Thoracic aorta (tissue), 2 donors: ENCODE measurements around the gene PARD6A. TPM values are rescaled to one million over a fixed set of nuclear protein-coding genes. Genes with fewer than 3 reads are reported as not detected.
A peak's percentile ranks its signal among the peaks of the same experiment; 100 is the strongest.

Experiments used
- ATAC-seq: fragments of 150-250 bp; one replicate; pipeline ENCODE4 v1.8.0; 2017; ENCODE audit warnings: low read depth; ENCODE audit not compliant: insufficient number of reproducible peaks, low FRiP score
- DNase-seq: peaks from one replicate; pipeline ENCODE4 v3.0.0-alpha.2; 2020; ENCODE audit warnings: low spot score
- H3K27ac ChIP-seq, 2 donors: fragments of 200-600 bp; sonication (generic); 1 replicate in 1 of 2; 2 replicates in 1 of 2; pipeline ENCODE4 v1.5.1; 2016; ENCODE audit warnings: mild to moderate bottlenecking in 2 of 2, moderate library complexity in 2 of 2
- H3K27me3 ChIP-seq: fragments of 200-600 bp; sonication (generic); replicated peaks from 2 replicates; pipeline ENCODE4 v1.6.0; 2016; ENCODE audit warnings: mild to moderate bottlenecking; ENCODE audit not compliant: insufficient read depth
- H3K36me3 ChIP-seq: fragments of 200-600 bp; sonication (generic); one replicate; pipeline ENCODE4 v1.5.1; 2016
- H3K4me1 ChIP-seq, 2 donors: fragments of 200-600 bp; sonication (generic); 1 replicate in 1 of 2; 2 replicates in 1 of 2; pipeline versions ENCODE4 v1.5.1 to v1.6.0; 2016; ENCODE audit warnings: low read depth in 2 of 2, mild to moderate bottlenecking in 1 of 2; ENCODE audit not compliant: control insufficient read depth in 1 of 2
- H3K4me3 ChIP-seq: fragments of 200-600 bp; sonication (generic); 2 replicates; pipeline ENCODE4 v1.5.1; 2016; ENCODE audit warnings: mild to moderate bottlenecking
- H3K9me3 ChIP-seq: fragments of 200-600 bp; sonication (generic); 2 replicates; pipeline ENCODE4 v1.5.1; 2016
- total RNA-seq, 2 donors: library from RNA; depleted of rRNA; stranded (reverse); fragments of >200 nt; gene quantifications; one replicate each; pipeline versions ENCODE4 v1.1.0 to v1.2.3, GENCODE V29; 2016
- TF ChIP-seq, protein P1 (sequence below): fragments of 200-600 bp; sonication (generic); IDR thresholded peaks from one replicate; pipeline ENCODE4 v1.5.1; 2019; ENCODE audit warnings: antibody characterized with exemption

The PARD6A gene
- total RNA-seq, 2 donors from 2014 or later = 5.7 to 10.7 TPM

DNA sequence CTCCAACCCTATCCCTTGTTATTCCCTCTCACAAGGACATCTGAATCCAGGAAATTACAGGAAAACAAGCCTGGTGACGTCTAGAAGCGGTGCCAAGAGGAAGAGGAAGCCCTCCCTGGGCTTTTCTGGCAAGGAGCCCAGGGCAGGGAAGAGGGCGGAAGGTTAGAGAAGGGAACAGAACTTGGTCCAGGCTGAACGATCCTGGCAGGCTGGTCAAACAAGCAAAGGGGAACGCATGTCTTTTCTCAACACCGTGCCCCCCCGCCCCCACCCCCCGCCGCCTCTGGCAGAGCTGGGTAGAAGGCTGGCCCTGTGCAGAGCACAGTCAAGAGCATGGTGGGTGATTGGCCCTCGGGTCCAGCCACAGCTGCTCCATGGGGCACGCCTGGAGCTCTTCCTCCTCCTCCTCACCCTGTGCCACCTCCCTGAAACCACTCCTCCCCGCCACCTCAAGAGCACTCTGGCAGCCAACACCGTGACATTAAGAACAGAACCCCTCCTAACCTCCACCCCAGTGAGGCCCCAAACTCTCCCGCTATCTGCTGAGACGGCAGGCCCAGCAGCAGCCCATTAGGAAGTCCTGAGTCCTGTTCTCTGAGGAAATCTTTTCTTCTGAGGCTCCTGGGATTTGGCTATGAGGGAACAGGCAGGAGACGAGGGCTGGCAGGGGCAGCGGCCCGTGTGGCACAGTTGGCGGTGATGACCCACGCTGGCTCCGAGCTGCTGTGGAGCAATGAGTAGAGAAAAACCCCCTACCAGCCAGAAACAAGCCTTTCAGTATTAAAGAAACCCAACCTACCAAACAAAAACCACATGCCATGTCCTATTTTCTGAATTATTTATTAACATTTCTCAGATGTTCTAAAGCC lies 13.2 kb downstream of the PARD6A start:
- H3K9me3 ChIP-seq = no peaks in the 10 kb centered on the region
- DNase-seq (no peak), ATAC-seq (no peak)
- H3K36me3 ChIP-seq = no peaks in the 10 kb centered on the region
- no peaks in the 10 kb centered on the region for H3K4me1 ChIP-seq
- H3K4me3 ChIP-seq = no peak overlapping the region
- H3K27ac ChIP-seq = peak overlapping the region in 1 of 2 donors; percentile 61
- no peaks in the 10 kb centered on the region for H3K27me3 ChIP-seq
- TF ChIP-seq, protein P1, sequence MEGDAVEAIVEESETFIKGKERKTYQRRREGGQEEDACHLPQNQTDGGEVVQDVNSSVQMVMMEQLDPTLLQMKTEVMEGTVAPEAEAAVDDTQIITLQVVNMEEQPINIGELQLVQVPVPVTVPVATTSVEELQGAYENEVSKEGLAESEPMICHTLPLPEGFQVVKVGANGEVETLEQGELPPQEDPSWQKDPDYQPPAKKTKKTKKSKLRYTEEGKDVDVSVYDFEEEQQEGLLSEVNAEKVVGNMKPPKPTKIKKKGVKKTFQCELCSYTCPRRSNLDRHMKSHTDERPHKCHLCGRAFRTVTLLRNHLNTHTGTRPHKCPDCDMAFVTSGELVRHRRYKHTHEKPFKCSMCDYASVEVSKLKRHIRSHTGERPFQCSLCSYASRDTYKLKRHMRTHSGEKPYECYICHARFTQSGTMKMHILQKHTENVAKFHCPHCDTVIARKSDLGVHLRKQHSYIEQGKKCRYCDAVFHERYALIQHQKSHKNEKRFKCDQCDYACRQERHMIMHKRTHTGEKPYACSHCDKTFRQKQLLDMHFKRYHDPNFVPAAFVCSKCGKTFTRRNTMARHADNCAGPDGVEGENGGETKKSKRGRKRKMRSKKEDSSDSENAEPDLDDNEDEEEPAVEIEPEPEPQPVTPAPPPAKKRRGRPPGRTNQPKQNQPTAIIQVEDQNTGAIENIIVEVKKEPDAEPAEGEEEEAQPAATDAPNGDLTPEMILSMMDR = no peak

DNA sequence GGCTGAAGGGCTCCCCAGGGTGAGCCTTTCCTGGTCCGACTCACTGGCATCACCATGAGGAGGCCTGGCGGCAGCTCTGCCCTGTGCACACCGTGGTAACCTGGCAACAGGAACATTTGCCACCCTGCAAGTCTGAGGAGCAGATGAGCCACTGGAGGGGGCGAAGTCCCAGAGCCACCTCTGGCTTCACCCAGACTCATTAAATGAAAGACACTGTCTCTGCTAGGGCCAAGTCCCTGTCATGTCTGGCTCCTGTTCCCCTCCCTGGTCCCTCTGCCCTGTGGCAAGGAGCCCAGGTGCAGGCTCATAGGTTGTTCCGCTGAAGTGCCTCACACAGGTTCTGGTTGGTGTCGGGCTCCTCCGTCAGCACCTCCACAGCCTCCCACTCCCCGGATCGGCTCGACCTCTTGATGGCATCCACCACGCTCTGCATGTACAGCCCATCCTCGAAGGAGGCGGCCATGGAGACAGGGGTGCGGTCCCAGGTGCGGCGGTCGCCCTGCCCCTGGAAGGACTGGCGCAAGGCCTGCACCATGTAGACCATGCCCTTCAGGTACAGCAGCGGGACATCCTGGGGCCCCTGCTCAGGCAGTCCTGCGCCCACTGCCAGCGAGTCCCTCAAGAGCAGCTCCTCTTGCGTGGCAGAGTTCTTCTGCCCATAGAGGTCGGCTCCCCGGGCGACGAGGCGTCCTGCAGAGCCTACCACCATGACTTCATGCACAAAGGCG lies 14.3 kb downstream of the PARD6A start:
- Histone ChIP-seq H3K4me1 (no peaks in the 10 kb centered on the region), H3K9me3 (no peaks in the 10 kb centered on the region), H3K27me3 (no peaks in the 10 kb centered on the region), H3K4me3 (no peak overlapping the region), H3K27ac (no peak overlapping the region), H3K36me3 (no peaks in the 10 kb centered on the region)
- TF ChIP-seq, protein P1 = no peak
- DNase-seq (no peak), ATAC-seq (no peak)

DNA sequence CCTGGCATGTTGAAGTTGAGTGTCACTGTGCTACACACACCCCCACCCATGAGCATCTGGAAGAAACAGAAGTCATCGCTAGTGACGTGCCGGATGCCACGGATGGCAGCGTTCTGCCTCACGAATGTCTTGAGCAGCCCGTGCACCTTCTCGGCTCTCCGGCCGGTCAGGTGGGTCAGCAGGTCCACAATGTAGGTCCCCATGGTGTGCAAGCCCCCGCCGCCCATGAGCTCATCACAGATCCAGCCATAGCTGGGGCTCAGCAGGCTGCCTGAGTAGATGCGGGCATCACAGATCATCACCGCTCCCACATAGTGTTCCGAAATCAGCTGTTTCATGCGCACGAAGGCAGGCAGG lies 14.8 kb downstream of the PARD6A start:
- no peaks in the 10 kb centered on the region for H3K27me3 ChIP-seq
- no peak overlapping the region for H3K27ac ChIP-seq
- H3K36me3 ChIP-seq = no peaks in the 10 kb centered on the region
- no peak overlapping the region for H3K4me3 ChIP-seq
- DNase-seq (no peak), ATAC-seq (no peak)
- TF ChIP-seq, protein P1 = no peak
- H3K4me1 ChIP-seq = no peaks in the 10 kb centered on the region
- H3K9me3 ChIP-seq = no peaks in the 10 kb centered on the region

DNA sequence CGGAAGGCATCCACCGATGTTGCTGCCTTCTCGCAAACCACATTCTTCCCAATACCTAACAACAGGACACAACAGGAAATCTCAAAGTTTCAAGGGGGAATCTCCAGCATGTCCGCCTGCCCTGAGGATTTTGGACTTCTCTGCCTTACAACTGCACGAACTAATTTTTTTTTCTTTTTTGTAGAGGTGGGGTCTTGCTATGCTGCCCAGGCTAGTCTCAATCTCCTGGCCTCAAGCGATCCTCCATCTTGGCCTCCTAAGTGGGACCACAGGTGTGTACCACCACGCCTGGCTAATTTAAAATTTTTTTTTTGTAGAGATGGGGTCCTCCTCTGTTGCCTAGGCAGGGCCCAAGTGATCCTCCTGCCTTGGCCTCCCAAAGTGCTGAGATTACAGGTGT lies 15.2 kb downstream of the PARD6A start:
- DNase-seq = no peak
- no peak for ATAC-seq
- Histone ChIP-seq H3K36me3 (no peaks in the 10 kb centered on the region), H3K27me3 (no peaks in the 10 kb centered on the region), H3K4me1 (no peaks in the 10 kb centered on the region), H3K4me3 (no peak overlapping the region), H3K27ac (no peak overlapping the region), H3K9me3 (no peaks in the 10 kb centered on the region)
- TF ChIP-seq, protein P1 = no peak

DNA sequence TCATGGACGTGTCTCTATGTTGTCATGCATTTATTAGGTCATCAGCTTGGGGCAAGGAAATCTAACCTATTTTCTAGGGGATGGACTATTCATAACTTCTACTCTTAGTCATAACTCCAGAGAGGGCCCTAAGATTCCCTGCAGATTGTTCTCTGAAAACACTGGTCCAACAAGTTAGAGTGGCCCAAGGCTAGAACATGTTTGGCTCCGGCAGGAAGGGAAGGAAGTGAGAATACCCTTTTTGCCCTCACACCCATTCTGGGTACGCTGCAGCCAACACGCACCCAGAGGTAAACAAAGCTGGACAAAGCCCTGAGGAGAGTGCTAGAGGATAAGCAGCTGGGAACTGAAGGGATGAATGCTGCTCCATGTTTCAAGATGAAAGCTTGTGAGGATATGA lies 15.8 kb downstream of the PARD6A start:
- Histone ChIP-seq H3K4me1 (no peaks in the 10 kb centered on the region), H3K36me3 (no peaks in the 10 kb centered on the region), H3K27ac (no peak overlapping the region), H3K9me3 (no peaks in the 10 kb centered on the region), H3K27me3 (no peaks in the 10 kb centered on the region), H3K4me3 (no peak overlapping the region)
- DNase-seq = no peak
- TF ChIP-seq, protein P1 = no peak
- ATAC-seq = no peak
